GM06990 (cell line): ENCODE measurements around the gene RPS6KA5.
A peak's percentile ranks its signal among the peaks of the same experiment; 100 is the strongest.

Source experiments
- DNase-seq: peaks from one replicate; pipeline ENCODE4 v3.0.0-alpha.2; 2011; ENCODE audit not compliant: insufficient read length; ENCODE audit errors: extremely low read depth
- H3K27me3 ChIP-seq: replicated peaks from 2 replicates; pipeline ENCODE4 v1.6.0; 2011; ENCODE audit warnings: low read length; ENCODE audit not compliant: control insufficient read depth, insufficient read depth
- H3K36me3 ChIP-seq: 2 replicates; pipeline ENCODE4 v1.5.1; 2011; ENCODE audit warnings: low read length; ENCODE audit not compliant: control insufficient read depth, insufficient read depth
- H3K4me3 ChIP-seq: replicated peaks from 2 replicates; pipeline ENCODE4 v1.5.1; 2011; ENCODE audit warnings: low read depth, mild to moderate bottlenecking, control low read depth, low read length
- TF ChIP-seq, protein P1 (sequence below): IDR thresholded peaks from 2 replicates; pipeline ENCODE4 v1.5.1; 2011; ENCODE audit warnings: low read length, control low read depth, mild to moderate bottlenecking, inconsistent platforms; ENCODE audit not compliant: insufficient read depth, poor library complexity, severe bottlenecking

Gene RPS6KA5

DNA sequence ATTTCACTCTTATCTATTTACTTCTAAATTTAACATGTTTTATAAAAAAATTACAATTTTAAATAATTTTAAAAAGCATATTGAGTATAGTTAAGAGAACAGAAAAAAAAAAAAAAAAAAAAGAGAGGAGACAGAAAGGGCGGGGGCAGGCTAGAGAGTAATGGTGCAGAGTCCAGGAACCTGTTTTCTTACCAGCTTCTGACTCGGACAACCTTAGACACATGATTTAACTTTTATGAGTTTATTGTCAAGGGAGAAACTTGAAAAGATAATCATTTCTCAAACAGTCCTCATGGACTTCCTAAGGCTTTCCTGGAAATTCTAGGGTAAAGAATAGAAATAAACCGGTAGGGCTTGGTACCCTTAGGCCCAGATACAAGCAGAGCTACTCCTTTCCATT is 84.3 kb downstream of the RPS6KA5 start:
- no peak overlapping the region for H3K4me3 ChIP-seq
- H3K36me3 ChIP-seq: no peaks in the 10 kb centered on the region
- H3K27me3 ChIP-seq: no peaks in the 10 kb centered on the region
- TF ChIP-seq, protein P1, sequence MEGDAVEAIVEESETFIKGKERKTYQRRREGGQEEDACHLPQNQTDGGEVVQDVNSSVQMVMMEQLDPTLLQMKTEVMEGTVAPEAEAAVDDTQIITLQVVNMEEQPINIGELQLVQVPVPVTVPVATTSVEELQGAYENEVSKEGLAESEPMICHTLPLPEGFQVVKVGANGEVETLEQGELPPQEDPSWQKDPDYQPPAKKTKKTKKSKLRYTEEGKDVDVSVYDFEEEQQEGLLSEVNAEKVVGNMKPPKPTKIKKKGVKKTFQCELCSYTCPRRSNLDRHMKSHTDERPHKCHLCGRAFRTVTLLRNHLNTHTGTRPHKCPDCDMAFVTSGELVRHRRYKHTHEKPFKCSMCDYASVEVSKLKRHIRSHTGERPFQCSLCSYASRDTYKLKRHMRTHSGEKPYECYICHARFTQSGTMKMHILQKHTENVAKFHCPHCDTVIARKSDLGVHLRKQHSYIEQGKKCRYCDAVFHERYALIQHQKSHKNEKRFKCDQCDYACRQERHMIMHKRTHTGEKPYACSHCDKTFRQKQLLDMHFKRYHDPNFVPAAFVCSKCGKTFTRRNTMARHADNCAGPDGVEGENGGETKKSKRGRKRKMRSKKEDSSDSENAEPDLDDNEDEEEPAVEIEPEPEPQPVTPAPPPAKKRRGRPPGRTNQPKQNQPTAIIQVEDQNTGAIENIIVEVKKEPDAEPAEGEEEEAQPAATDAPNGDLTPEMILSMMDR: no peak
- DNase-seq: no peak

DNA sequence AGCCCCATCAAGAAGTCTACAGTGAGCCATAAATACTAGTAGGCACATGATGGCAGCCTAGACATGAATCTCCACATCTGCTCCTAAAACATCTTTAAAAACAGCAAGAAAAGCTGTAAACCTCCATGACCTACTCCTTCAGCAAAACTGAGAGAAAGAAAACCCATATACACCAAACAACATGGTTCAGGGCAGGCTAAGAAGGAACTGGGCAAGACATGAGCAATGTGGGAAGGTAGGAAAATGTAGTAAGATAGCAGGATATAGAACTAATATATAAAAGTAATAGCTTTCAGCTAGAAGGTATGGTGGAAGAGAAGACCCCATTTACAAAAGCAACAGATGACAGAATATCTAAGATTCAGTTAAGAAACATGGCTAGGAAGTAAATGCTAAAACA is 88.8 kb downstream of the RPS6KA5 start:
- TF ChIP-seq, protein P1: no peak
- H3K27me3 ChIP-seq: no peaks in the 10 kb centered on the region
- no peak for DNase-seq
- H3K36me3 ChIP-seq: no peaks in the 10 kb centered on the region
- no peak overlapping the region for H3K4me3 ChIP-seq

DNA sequence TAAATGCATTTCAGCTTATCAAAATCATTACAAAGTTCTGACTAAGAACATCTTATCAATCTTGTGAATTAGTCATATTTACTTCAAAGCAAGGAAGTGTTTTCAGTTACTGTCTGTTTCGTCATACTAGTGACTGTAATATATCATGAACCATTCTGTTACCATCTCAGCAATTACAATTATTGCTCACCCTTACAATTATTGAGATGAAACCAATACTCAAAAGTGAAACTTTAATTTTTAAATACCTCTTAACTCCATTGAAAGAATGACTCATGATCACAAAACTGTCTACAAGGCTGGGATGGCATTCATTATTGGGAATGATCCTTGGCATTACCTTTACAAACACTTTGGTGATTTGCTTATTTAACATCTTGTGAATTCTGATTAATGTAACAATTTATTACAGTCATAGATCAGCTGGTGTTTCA is 90.3 kb downstream of the RPS6KA5 start:
- peak; percentile 16 for DNase-seq
- TF ChIP-seq, protein P1: no peak
- H3K4me3 ChIP-seq: no peak overlapping the region
- H3K27me3 ChIP-seq: no peaks in the 10 kb centered on the region
- H3K36me3 ChIP-seq: no peaks in the 10 kb centered on the region

DNA sequence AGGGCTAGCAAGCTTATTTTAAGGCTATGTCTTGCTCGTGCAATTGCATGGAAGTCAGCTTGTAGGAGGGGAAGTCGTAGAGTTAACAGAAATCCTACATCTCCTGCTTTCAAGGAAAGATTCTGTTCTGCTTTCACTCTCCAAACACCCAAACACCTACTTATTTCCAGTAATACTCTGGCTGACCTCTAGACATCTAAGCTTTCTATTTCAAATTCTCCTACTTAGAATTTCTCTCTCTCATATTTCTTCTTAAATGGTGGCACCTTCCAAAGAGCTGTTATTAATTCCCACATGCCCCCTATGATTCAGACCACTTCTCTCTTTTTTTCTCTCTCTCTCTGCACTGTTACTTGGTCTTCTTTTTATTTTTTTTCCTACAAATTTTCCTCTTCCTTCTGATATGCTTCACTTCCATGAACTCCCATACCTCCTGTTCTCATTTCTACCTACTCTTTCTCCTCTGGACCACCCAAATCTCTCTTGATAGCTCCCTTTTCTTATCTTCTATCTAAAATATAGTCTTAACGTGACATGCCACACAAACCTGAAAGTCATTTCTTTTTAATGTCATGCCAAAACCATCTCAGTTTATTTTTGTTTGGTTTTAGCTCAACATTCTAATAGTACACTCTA is 90.8 kb downstream of the RPS6KA5 start:
- H3K36me3 ChIP-seq: no peaks in the 10 kb centered on the region
- H3K4me3 ChIP-seq: no peak overlapping the region
- DNase-seq: no peak
- H3K27me3 ChIP-seq: no peaks in the 10 kb centered on the region
- TF ChIP-seq, protein P1: no peak

DNA sequence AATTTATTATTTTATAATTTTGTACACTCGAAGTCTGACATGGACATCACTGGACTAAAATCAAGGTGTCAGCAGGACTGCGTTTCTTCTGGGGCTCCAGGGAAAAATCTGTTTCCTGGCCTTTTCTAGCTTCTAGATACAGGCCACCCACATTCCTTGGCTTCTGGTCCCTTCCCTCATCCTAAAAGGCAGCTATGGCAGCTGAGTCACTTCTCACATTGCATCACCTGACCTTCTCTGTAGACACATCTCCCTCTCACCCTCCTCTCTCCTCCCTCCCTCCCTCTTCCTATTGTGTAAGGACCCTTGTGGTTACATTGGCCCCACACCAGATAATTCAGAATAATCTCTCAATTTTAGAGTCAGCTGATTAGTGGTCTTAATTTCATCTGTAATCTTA is 92.4 kb downstream of the RPS6KA5 start:
- H3K27me3 ChIP-seq: no peaks in the 10 kb centered on the region
- H3K4me3 ChIP-seq: no peak overlapping the region
- TF ChIP-seq, protein P1: no peak
- H3K36me3 ChIP-seq: no peaks in the 10 kb centered on the region
- DNase-seq: no peak

DNA sequence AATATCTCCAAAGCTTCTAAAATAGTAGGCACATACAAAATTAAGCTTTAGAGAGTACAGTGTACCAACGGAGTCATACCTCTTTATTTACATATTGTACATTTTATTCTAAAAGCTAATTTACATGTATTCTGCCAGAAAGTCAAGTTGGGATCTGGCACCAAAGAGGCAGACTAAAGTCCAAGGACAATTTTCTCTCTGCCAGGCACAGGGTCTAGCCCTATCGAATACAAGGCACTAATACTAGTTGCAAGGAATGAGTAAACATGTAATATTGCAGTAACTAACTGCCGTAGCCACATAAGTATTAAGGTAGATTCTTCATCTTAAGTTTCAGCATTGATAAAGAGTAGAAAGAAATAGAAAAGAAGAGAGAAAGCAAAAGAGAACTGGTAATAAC is 93.9 kb downstream of the RPS6KA5 start:
- no peaks in the 10 kb centered on the region for H3K27me3 ChIP-seq
- H3K36me3 ChIP-seq: no peaks in the 10 kb centered on the region
- TF ChIP-seq, protein P1: no peak
- H3K4me3 ChIP-seq: no peak overlapping the region
- no peak for DNase-seq
